HepG2 (cell line): Measurements from ENCODE around the gene PNP. TPM values are rescaled to one million over a fixed set of nuclear protein-coding genes. Genes with fewer than 3 reads are reported as not detected.

Source experiments
- ATAC-seq: fragments of 200-7000 bp; cut with Tn5 transposase; 3 replicates; pipeline ENCODE4 v1.9.1; 2020; ENCODE audit warnings: mild to moderate bottlenecking, moderate library complexity
- BruUV-seq: library from RNA; stranded (reverse); fragments of 400-500 nt; replicated peaks from 2 replicates; lab custom pipeline; 2021; lab: Mats Ljungman, UMichigan
- CTCF ChIA-PET: fragments of 300-600 bp; formaldehyde crosslinking; extraction: SDS; loops from one replicate; lab custom pipeline; 2021; ENCODE audit warnings: low total read pairs, inconsistent platforms, low intra/inter-chr PET ratio; lab: Yijun Ruan, JAX
- POLR2A ChIA-PET: fragments of 350-600 bp; sonication (Branson Sonifier 250); formaldehyde crosslinking; loops from one replicate; lab custom pipeline; 2020; ENCODE audit warnings: antibody characterized with exemption, inconsistent platforms; lab: Yijun Ruan, JAX
- DNase-seq: peaks from one replicate; pipeline ENCODE4 v3.0.0-alpha.2; 2015; ENCODE audit warnings: low spot score
- FAIRE-seq: peaks from 3 replicates; lab custom pipeline; 2011; peaks lifted over from hg19 to GRCh38; lab: Jason Lieb, UNC
- H2AFZ ChIP-seq: one replicate; pipeline ENCODE4 v1.6.1; 2011; ENCODE audit warnings: low read length, inconsistent platforms
- H3K27ac ChIP-seq: fragments of 300-600 bp; 3 replicates; pipeline ENCODE4 v1.8.0; 2011; ENCODE audit warnings: mixed run types, mild to moderate bottlenecking, mixed read lengths, low read length, inconsistent platforms; ENCODE audit not compliant: insufficient read depth; ENCODE audit errors: extremely low read length
- H3K27me3 ChIP-seq, 2 experiments: fragments of 200-600 bp in 1 of 2; 2 replicates in 1 of 2; 3 replicates in 1 of 2; pipeline versions ENCODE4 v1.6.0 to v1.8.0; 2011; ENCODE audit warnings: low read length in 2 of 2, mild to moderate bottlenecking in 2 of 2, moderate library complexity in 2 of 2, inconsistent platforms in 1 of 2; ENCODE audit not compliant: insufficient read depth in 2 of 2, control insufficient read depth in 1 of 2
- H3K36me3 ChIP-seq, 2 experiments: fragments of 200-600 bp in 1 of 2; replicated peaks in 1 of 2; 2 replicates in 1 of 2; 3 replicates in 1 of 2; pipeline versions ENCODE4 v1.5.1 to v1.8.0; 2011; ENCODE audit warnings: low read length in 2 of 2, inconsistent platforms in 1 of 2; ENCODE audit not compliant: insufficient read depth in 2 of 2, control insufficient read depth in 1 of 2
- H3K4me1 ChIP-seq: 2 replicates; pipeline ENCODE4 v1.5.1; 2012; ENCODE audit warnings: low read length, inconsistent platforms; ENCODE audit not compliant: insufficient read depth
- H3K4me2 ChIP-seq: 2 replicates; pipeline ENCODE4 v1.6.0; 2011; ENCODE audit warnings: low read depth, low read length, inconsistent platforms
- H3K4me3 ChIP-seq, 3 experiments: fragments of 200-600 bp in 1 of 3; sonication (generic), shearing (Covaris generic) in 1 of 3; replicated peaks in 1 of 3; 2 replicates each; pipeline ENCODE4 v1.5.1; 2011 to 2016; ENCODE audit warnings: low read length in 3 of 3, inconsistent platforms in 2 of 3, low read depth in 2 of 3, mild to moderate bottlenecking in 2 of 3, control low read depth in 1 of 3, mixed read lengths in 1 of 3; ENCODE audit not compliant: insufficient read depth in 1 of 3
- H3K79me2 ChIP-seq: one replicate; pipeline ENCODE4 v1.6.1; 2011; ENCODE audit warnings: low read length, inconsistent platforms; ENCODE audit not compliant: insufficient read depth
- H3K9ac ChIP-seq: 2 replicates; pipeline ENCODE4 v1.6.0; 2011; ENCODE audit warnings: mild to moderate bottlenecking, low read depth, low read length, inconsistent platforms; ENCODE audit not compliant: insufficient read depth
- H3K9me3 ChIP-seq: 2 replicates; pipeline ENCODE4 v1.5.1; 2012; ENCODE audit warnings: mild to moderate bottlenecking, low read length
- H4K20me1 ChIP-seq: 2 replicates; pipeline ENCODE4 v1.6.0; 2011; ENCODE audit warnings: inconsistent platforms, mild to moderate bottlenecking, low read length, moderate library complexity; ENCODE audit not compliant: insufficient read depth
- AGO2 ChIP-seq: fragments of 200-400 bp; formaldehyde crosslinking; optimal IDR thresholded peaks from 2 replicates; pipeline ENCODE3; 2017; ENCODE audit warnings: mild to moderate bottlenecking, low read depth, low read length, moderate library complexity
- DNMT3B ChIP-seq: conservative IDR thresholded peaks from 2 replicates; pipeline ENCODE4 v1.6.1; 2016; ENCODE audit warnings: missing biosample characterization, control low read depth
- FOXA1 ChIP-seq, 2 experiments: fragments of 450-650 bp in 1 of 2; sonication (generic) in 1 of 2; formaldehyde crosslinking in 1 of 2; IDR thresholded peaks; 2 replicates each; pipeline versions ENCODE4 v1.4.0 to v1.6.1; 2016 to 2020; ENCODE audit warnings: missing genetic modification reagents in 1 of 2
- GZF1 ChIP-seq: sonication (generic); formaldehyde crosslinking; IDR thresholded peaks from 2 replicates; pipeline ENCODE4 v1.5.1; 2020; ENCODE audit warnings: mild to moderate bottlenecking, missing genetic modification reagents
- HMG20B ChIP-seq: conservative IDR thresholded peaks from 2 replicates; pipeline ENCODE4 v1.6.1; 2016; ENCODE audit warnings: missing genetic modification reagents, missing compliant biosample characterization
- RBFOX2 ChIP-seq: fragments of 200-400 bp; formaldehyde crosslinking; IDR thresholded peaks from 2 replicates; pipeline ENCODE4 v1.6.1; 2017; ENCODE audit warnings: low read depth, mild to moderate bottlenecking, low read length
- ZFP36L1 ChIP-seq: sonication (generic); formaldehyde crosslinking; IDR thresholded peaks from 2 replicates; pipeline ENCODE4 v1.8.0; 2022; ENCODE audit warnings: mild to moderate bottlenecking, missing genetic modification reagents, moderate library complexity
- ZNF160 ChIP-seq: sonication (generic); formaldehyde crosslinking; IDR thresholded peaks from 2 replicates; pipeline ENCODE4 v1.8.0; 2022; ENCODE audit warnings: mild to moderate bottlenecking, inconsistent platforms, missing genetic modification reagents
- ZNF468 ChIP-seq: sonication (generic); formaldehyde crosslinking; IDR thresholded peaks from 2 replicates; pipeline ENCODE4 v1.8.0; 2022; ENCODE audit warnings: mild to moderate bottlenecking, moderate library complexity, missing genetic modification reagents
- ZNF569 ChIP-seq: sonication (generic); formaldehyde crosslinking; IDR thresholded peaks from 2 replicates; pipeline ENCODE4 v1.5.0; 2020; ENCODE audit warnings: mild to moderate bottlenecking, missing genetic modification reagents, moderate library complexity, borderline replicate concordance
- ZNF674 ChIP-seq: sonication (generic); formaldehyde crosslinking; IDR thresholded peaks from 2 replicates; pipeline ENCODE4 v1.5.0; 2020; ENCODE audit warnings: low read depth, mild to moderate bottlenecking, missing genetic modification reagents
- WGBS: methylation state at CpG from one replicate; pipeline ENCODE4 v1.1.6; 2017; ENCODE audit warnings: low lambda C conversion rate; 5-methylcytosine and 5-hydroxymethylcytosine counted together
- in situ Hi-C: cut with HindIII; loops from 2 replicates; pipeline ENCODE4 v1.10.0; 2017; ENCODE audit warnings: low pct_unique_long_range_greater_than_20kb; ENCODE audit not compliant: extremely low pct_ligation_motif_present
- intact Hi-C: fragments of 100-400 bp; cut with micrococcal nuclease; formaldehyde crosslinking; loops from one replicate; pipeline ENCODE4 v1.10.0; 2022; ENCODE audit not compliant: unreplicated experiment
- polyA plus RNA-seq, 8 experiments: library from polyadenylated mRNA; depleted of rRNA in 3 of 8; stranded (reverse) in 7 of 8; unstranded in 1 of 8; fragments of >200 nt; fragmentation: Illumina TruSeq in 4 of 8; extraction: Trizol in 4 of 8; gene quantifications; 2 replicates each; pipeline versions ENCODE4 v1.2.1 to v1.2.3, GENCODE V29; 2011 to 2016; ENCODE audit warnings: low read depth in 4 of 8, missing spikeins in 1 of 8, mixed read lengths in 1 of 8; ENCODE audit not compliant: insufficient read depth in 1 of 8
- total RNA-seq, 5 experiments: library from RNA; depleted of rRNA; stranded (reverse); fragments of >200 nt; fragmentation: Illumina TruSeq; extraction: Trizol; gene quantifications; 2 replicates each; pipeline ENCODE4 v1.2.3, GENCODE V29; 2016; ENCODE audit warnings: low read depth in 1 of 5
- TF ChIP-seq, protein P1 (sequence below): sonication (generic); formaldehyde crosslinking; IDR thresholded peaks from 2 replicates; pipeline ENCODE4; 2020; ENCODE audit warnings: missing genetic modification reagents, mild to moderate bottlenecking, borderline replicate concordance
- TF ChIP-seq, protein P2 (sequence below): sonication (generic); formaldehyde crosslinking; IDR thresholded peaks from 2 replicates; pipeline ENCODE4 v1.5.0; 2020; ENCODE audit warnings: mild to moderate bottlenecking, missing genetic modification reagents, borderline replicate concordance

Gene PNP
- total and polyA plus RNA-seq, 2 of the 13 experiments (the other 11 are each of a cell fraction or from before 2014, with no cell fraction given) = 45.4 to 74.8 TPM

GRCh38 chr14:20485900-20486299 is 16.7 kb downstream of the PNP start:
- Histone ChIP-seq H3K27me3 (0 out of 5 replicates have a peak, but pooled peaks cover 0 to 3% of the 10 kb centered on the region in 2 experiments), H4K20me1 (no peaks in the 10 kb centered on the region), H3K36me3 (no peaks in the 10 kb centered on the region), H3K4me1 (peaks cover 29% of the 10 kb centered on the region), H3K79me2 (no peaks in the 10 kb centered on the region), H3K4me3 (no peak overlapping the region), H3K9me3 (no peaks in the 10 kb centered on the region), H2AFZ (no peak overlapping the region), H3K9ac (no peak overlapping the region), H3K27ac (no peak overlapping the region), H3K4me2 (no peak overlapping the region)
- WGBS = 41% methylated on average over 7 of the region's 7 CpGs
- no TSS peak for BruUV-seq
- ChIA-PET POLR2A (no interaction called here), CTCF (no interaction called here)
- in situ Hi-C loops (no loop called here), intact Hi-C loops (no loop called here)
- no peak for ATAC-seq
- FAIRE-seq = no peak
- no peak for DNase-seq
- no peak for TF ChIP-seq RBFOX2
- TF ChIP-seq DNMT3B = no peak
- no peak for TF ChIP-seq ZNF468
- no peak for TF ChIP-seq ZNF569 (CRISPR knock-in tag)
- TF ChIP-seq, protein P1, sequence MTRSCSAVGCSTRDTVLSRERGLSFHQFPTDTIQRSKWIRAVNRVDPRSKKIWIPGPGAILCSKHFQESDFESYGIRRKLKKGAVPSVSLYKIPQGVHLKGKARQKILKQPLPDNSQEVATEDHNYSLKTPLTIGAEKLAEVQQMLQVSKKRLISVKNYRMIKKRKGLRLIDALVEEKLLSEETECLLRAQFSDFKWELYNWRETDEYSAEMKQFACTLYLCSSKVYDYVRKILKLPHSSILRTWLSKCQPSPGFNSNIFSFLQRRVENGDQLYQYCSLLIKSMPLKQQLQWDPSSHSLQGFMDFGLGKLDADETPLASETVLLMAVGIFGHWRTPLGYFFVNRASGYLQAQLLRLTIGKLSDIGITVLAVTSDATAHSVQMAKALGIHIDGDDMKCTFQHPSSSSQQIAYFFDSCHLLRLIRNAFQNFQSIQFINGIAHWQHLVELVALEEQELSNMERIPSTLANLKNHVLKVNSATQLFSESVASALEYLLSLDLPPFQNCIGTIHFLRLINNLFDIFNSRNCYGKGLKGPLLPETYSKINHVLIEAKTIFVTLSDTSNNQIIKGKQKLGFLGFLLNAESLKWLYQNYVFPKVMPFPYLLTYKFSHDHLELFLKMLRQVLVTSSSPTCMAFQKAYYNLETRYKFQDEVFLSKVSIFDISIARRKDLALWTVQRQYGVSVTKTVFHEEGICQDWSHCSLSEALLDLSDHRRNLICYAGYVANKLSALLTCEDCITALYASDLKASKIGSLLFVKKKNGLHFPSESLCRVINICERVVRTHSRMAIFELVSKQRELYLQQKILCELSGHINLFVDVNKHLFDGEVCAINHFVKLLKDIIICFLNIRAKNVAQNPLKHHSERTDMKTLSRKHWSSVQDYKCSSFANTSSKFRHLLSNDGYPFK (CRISPR knock-in tag) = no peak
- no peak for TF ChIP-seq ZNF160 (CRISPR knock-in tag)
- TF ChIP-seq AGO2 = no peak
- TF ChIP-seq ZNF674 = no peak
- no peak for TF ChIP-seq GZF1 (CRISPR knock-in tag)
- TF ChIP-seq, protein P2, sequence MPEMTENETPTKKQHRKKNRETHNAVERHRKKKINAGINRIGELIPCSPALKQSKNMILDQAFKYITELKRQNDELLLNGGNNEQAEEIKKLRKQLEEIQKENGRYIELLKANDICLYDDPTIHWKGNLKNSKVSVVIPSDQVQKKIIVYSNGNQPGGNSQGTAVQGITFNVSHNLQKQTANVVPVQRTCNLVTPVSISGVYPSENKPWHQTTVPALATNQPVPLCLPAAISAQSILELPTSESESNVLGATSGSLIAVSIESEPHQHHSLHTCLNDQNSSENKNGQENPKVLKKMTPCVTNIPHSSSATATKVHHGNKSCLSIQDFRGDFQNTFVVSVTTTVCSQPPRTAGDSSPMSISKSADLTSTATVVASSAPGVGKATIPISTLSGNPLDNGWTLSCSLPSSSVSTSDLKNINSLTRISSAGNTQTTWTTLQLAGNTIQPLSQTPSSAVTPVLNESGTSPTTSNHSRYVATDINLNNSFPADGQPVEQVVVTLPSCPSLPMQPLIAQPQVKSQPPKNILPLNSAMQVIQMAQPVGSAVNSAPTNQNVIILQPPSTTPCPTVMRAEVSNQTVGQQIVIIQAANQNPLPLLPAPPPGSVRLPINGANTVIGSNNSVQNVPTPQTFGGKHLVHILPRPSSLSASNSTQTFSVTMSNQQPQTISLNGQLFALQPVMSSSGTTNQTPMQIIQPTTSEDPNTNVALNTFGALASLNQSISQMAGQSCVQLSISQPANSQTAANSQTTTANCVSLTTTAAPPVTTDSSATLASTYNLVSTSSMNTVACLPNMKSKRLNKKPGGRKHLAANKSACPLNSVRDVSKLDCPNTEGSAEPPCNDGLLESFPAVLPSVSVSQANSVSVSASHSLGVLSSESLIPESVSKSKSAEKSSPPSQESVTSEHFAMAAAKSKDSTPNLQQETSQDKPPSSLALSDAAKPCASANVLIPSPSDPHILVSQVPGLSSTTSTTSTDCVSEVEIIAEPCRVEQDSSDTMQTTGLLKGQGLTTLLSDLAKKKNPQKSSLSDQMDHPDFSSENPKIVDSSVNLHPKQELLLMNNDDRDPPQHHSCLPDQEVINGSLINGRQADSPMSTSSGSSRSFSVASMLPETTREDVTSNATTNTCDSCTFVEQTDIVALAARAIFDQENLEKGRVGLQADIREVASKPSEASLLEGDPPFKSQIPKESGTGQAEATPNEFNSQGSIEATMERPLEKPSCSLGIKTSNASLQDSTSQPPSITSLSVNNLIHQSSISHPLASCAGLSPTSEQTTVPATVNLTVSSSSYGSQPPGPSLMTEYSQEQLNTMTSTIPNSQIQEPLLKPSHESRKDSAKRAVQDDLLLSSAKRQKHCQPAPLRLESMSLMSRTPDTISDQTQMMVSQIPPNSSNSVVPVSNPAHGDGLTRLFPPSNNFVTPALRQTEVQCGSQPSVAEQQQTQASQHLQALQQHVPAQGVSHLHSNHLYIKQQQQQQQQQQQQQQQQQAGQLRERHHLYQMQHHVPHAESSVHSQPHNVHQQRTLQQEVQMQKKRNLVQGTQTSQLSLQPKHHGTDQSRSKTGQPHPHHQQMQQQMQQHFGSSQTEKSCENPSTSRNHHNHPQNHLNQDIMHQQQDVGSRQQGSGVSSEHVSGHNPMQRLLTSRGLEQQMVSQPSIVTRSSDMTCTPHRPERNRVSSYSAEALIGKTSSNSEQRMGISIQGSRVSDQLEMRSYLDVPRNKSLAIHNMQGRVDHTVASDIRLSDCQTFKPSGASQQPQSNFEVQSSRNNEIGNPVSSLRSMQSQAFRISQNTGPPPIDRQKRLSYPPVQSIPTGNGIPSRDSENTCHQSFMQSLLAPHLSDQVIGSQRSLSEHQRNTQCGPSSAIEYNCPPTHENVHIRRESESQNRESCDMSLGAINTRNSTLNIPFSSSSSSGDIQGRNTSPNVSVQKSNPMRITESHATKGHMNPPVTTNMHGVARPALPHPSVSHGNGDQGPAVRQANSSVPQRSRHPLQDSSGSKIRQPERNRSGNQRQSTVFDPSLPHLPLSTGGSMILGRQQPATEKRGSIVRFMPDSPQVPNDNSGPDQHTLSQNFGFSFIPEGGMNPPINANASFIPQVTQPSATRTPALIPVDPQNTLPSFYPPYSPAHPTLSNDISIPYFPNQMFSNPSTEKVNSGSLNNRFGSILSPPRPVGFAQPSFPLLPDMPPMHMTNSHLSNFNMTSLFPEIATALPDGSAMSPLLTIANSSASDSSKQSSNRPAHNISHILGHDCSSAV = no peak
- TF ChIP-seq FOXA1 (IDR thresholded peaks at IDR 0.05) = no peak
- no peak for TF ChIP-seq FOXA1 (CRISPR knock-in tag; IDR thresholded peaks at IDR 0.05)
- no peak for TF ChIP-seq ZFP36L1
- no peak for TF ChIP-seq HMG20B (CRISPR knock-in tag)
